Thyroid gland (tissue), 4 donors: Measurements from ENCODE around the gene CSNK1D. TPM values are rescaled to one million over a fixed set of nuclear protein-coding genes. Genes with fewer than 3 reads are reported as not detected.

Source experiments
- DNase-seq, 2 donors: peaks; one replicate each; pipeline ENCODE4 v3.0.0-alpha.2; 2019
- H3K27ac ChIP-seq, 3 donors: fragments of 200-600 bp; sonication (generic); 1 replicate in 2 of 3; 2 replicates in 1 of 3; pipeline ENCODE4 v1.5.1; 2016 to 2019; ENCODE audit warnings: mild to moderate bottlenecking in 1 of 3, moderate library complexity in 1 of 3
- H3K27me3 ChIP-seq: fragments of 200-600 bp; sonication (generic); one replicate; pipeline ENCODE4 v1.5.1; 2019
- H3K36me3 ChIP-seq, 2 donors: fragments of 200-600 bp; sonication (generic); one replicate each; pipeline ENCODE4 v1.5.1; 2016 to 2019
- H3K4me1 ChIP-seq, 2 donors: fragments of 200-600 bp; sonication (generic); one replicate each; pipeline ENCODE4 v1.5.1; 2017 to 2019
- H3K4me3 ChIP-seq, 3 donors: fragments of 200-600 bp; sonication (generic); replicated peaks in 1 of 3; 1 replicate in 2 of 3; 2 replicates in 1 of 3; pipeline ENCODE4 v1.5.1; 2016; ENCODE audit warnings: mild to moderate bottlenecking in 1 of 3
- H3K9me3 ChIP-seq: fragments of 200-600 bp; sonication (generic); one replicate; pipeline ENCODE4 v1.5.1; 2017
- CTCF ChIP-seq, 6 experiments: fragments of 200-600 bp in 3 of 6; fragments of 450-650 bp in 3 of 6; sonication (generic) in 3 of 6; IDR thresholded peaks; one replicate each; pipeline ENCODE4 v1.5.1; 2016 to 2019; ENCODE audit warnings: antibody characterized with exemption in 6 of 6, mild to moderate bottlenecking in 2 of 6, inconsistent platforms in 1 of 6, moderate library complexity in 1 of 6
- POLR2A ChIP-seq, 2 donors: fragments of 450-650 bp; IDR thresholded peaks; one replicate each; pipeline ENCODE4 v1.6.1; 2017; ENCODE audit warnings: antibody characterized with exemption in 2 of 2, mild to moderate bottlenecking in 2 of 2, moderate library complexity in 1 of 2
- WGBS, 2 donors: methylation state at CpG; one replicate each; pipeline ENCODE4 v1.1.5; 2017; 5-methylcytosine and 5-hydroxymethylcytosine counted together
- intact Hi-C: fragments of 100-400 bp; cut with DNase I; formaldehyde crosslinking; loops from one replicate; pipeline ENCODE4 v1.15.1; 2023
- total RNA-seq, 4 donors: library from RNA; depleted of rRNA; stranded (reverse); fragments of >200 nt; gene quantifications; one replicate each; pipeline ENCODE4 v1.2.3, GENCODE V29; 2016

The CSNK1D gene
- total RNA-seq, 4 donors from 2014 or later = 47.3 to 91.2 (median 88.7) TPM

- DNase-seq = peak; percentile 89 to 93
- TF ChIP-seq POLR2A (IDR thresholded peaks at IDR 0.05) (no peak), CTCF (IDR thresholded peaks at IDR 0.05) (no peak)
Observed at GRCh38 chr17:82242977-82243647, 30.4 kb downstream of the CSNK1D start.

GRCh38 chr17:82242698-82242976 lies 30.9 kb downstream of the CSNK1D start:
- Histone ChIP-seq H3K27me3 (no peaks in the 10 kb centered on the region), H3K27ac (peak overlapping the region; percentile 25 to 77 (median 77)), H3K36me3 (peaks cover 43% of the 10 kb centered on the region in 2 donors), H3K4me1 (peaks cover 62 to 77% of the 10 kb centered on the region in 2 donors), H3K9me3 (no peaks in the 10 kb centered on the region), H3K4me3 (no peak overlapping the region)
- 74 to 81% methylated on average over 21 to 24 of the region's 24 CpGs for WGBS, 2 donors
- TF ChIP-seq CTCF (IDR thresholded peaks at IDR 0.05) = no peak
- TF ChIP-seq POLR2A (IDR thresholded peaks at IDR 0.05) = no peak
- intact Hi-C loops = no loop called here
- DNase-seq = no peak

More at GRCh38 chr17:82242977-82243647, 30.4 kb downstream of the CSNK1D start:
- intact Hi-C loops = no loop called here
- peaks cover 57 to 75% of the 10 kb centered on the region in 2 donors for H3K4me1 ChIP-seq
- H3K36me3 ChIP-seq = peaks cover 48% of the 10 kb centered on the region in 2 donors
- no peak overlapping the region for H3K4me3 ChIP-seq
- WGBS, 2 donors = 44 to 85% methylated on average over 17 to 19 of the region's 29 CpGs
- peak overlapping the region; percentile 25 to 77 (median 77) for H3K27ac ChIP-seq
- no peaks in the 10 kb centered on the region for H3K27me3 ChIP-seq
- H3K9me3 ChIP-seq = no peaks in the 10 kb centered on the region

- intact Hi-C loops = no loop called here
Observed at GRCh38 chr17:82241926-82242697, 31.4 kb downstream of the CSNK1D start.

GRCh38 chr17:82241183-82241925 lies 32.1 kb downstream of the CSNK1D start:
- 24 to 46% methylated on average over 12 to 26 of the region's 27 CpGs for WGBS, 2 donors
- intact Hi-C loops = no loop called here

More at GRCh38 chr17:82241926-82242697, 31.4 kb downstream of the CSNK1D start:
- H3K27ac ChIP-seq = peak overlapping the region; percentile 77 to 88 (median 77)
- H3K36me3 ChIP-seq = peaks cover 38 to 39% of the 10 kb centered on the region in 2 donors
- no peak overlapping the region for H3K4me3 ChIP-seq
- DNase-seq = no peak
- no peaks in the 10 kb centered on the region for H3K9me3 ChIP-seq
- TF ChIP-seq CTCF (IDR thresholded peaks at IDR 0.05) = no peak
- TF ChIP-seq POLR2A (IDR thresholded peaks at IDR 0.05) = no peak
- peaks cover 63 to 77% of the 10 kb centered on the region in 2 donors for H3K4me1 ChIP-seq
- no peaks in the 10 kb centered on the region for H3K27me3 ChIP-seq
- 15% methylated on average over 8 to 16 of the region's 20 CpGs for WGBS, 2 donors

More at GRCh38 chr17:82241183-82241925, 32.1 kb downstream of the CSNK1D start:
- Histone ChIP-seq H3K27me3 (no peaks in the 10 kb centered on the region), H3K4me1 (peaks cover 67 to 77% of the 10 kb centered on the region in 2 donors), H3K4me3 (no peak overlapping the region), H3K9me3 (no peaks in the 10 kb centered on the region), H3K27ac (peak overlapping the region; percentile 77 to 88 (median 77)), H3K36me3 (peaks cover 35 to 38% of the 10 kb centered on the region in 2 donors)
- DNase-seq = peak; percentile 91 to 94
- TF ChIP-seq CTCF (IDR thresholded peaks at IDR 0.05) = no peak
